Activated CD4-positive, alpha-beta T cell treated with anti-CD3 and anti-CD28 coated beads, Interleukin-2, amount 50 U/mL, for 1 hour (primary cell): ENCODE data around the gene MED7.

Source experiments
- DNase-seq: peaks from one replicate; pipeline ENCODE4 v3.0.0-alpha.2; 2020

MED7 gene

DNA sequence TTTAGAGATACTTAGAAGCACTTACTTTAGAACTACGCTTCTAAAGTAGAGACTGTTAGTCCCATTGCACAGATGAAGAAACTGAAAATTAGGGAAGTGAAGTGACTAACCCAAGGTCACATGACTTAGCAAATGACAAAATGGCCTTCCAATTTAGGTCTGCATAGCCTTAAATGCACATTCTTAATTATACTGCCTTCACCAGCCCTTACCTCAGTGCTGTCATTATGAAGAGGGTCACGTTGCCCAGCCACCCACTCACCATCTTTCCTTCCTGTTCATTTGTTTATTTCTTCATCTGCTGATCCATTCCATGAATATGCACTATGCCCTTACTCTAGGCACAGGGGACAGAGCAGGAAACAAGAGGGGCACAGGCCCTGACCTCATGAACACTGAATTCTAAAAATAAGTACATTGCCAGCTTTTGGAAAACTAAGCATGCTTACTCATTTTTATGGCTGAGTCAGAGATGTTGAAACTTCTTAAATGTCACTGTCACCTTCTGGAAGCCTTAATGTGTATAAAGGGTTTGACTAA lies 42.5 kb downstream of the MED7 start:
- DNase-seq: no peak

DNA sequence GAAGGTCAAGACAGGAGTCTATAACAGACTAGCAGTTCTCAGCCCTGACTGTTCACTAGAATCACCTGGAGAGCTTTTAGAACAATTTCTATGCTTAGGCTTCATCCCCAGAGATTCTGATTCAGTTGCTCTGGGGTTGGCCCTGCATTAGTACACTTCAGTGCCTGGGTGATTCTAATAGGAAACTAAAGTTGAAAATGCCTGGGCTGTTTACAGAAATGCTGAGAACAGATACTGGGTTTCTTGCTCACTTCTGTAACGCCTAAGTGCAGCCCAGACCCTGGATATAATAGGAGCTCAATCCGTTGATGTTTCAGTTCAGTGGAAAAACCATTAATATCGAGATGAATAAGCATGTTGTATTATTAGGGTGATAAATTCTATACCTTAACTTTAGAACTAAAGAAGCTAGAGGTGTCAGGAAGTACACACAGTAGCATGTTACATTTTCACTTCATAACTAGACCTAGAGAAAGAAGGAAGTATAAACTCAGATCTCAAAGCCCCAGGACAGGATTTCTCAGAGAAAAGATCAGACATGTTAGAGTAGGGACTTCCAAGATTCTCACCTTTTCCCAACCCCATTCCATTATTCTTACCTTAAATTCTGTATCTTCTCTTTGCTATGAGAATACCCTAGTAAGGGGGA lies 54.2 kb downstream of the MED7 start:
- DNase-seq: no peak
